Panc1 (cell line): Measurements from ENCODE around the gene MYO7A. TPM values are rescaled to one million over a fixed set of nuclear protein-coding genes. Genes with fewer than 3 reads are reported as not detected.

Experiments used
- ATAC-seq: fragments of 200-7000 bp; cut with Tn5 transposase; 2 replicates; pipeline ENCODE4 v1.9.1; 2020; ENCODE audit warnings: mild to moderate bottlenecking, moderate library complexity
- BruUV-seq: library from RNA; stranded (reverse); fragments of 400-500 nt; replicated peaks from 2 replicates; lab custom pipeline; 2021; lab: Mats Ljungman, UMichigan
- CTCF ChIA-PET: fragments of 300-600 bp; sonication (Branson Sonifier 250); formaldehyde crosslinking; loops from one replicate; lab custom pipeline; 2022; ENCODE audit warnings: antibody characterized with exemption; lab: Charles Lee
- POLR2A ChIA-PET: fragments of 300-600 bp; sonication (Branson Sonifier 250); formaldehyde crosslinking; loops from one replicate; lab custom pipeline; 2022; ENCODE audit warnings: antibody characterized with exemption; lab: Charles Lee
- DNase-seq: peaks from one replicate; pipeline ENCODE4 v3.0.0-alpha.2; 2010; ENCODE audit warnings: low read depth, low spot score
- H3K27ac ChIP-seq: 2 replicates; pipeline ENCODE4 v1.5.1; 2011; ENCODE audit warnings: mild to moderate bottlenecking, low read length, inconsistent platforms
- H3K27me3 ChIP-seq: fragments of 200-500 bp; sonication (Bioruptor generic); 2 replicates; pipeline ENCODE4 v1.6.0; 2014; ENCODE audit warnings: low read length, inconsistent platforms; ENCODE audit not compliant: control insufficient read depth, insufficient read depth
- H3K36me3 ChIP-seq: fragments of 200-500 bp; sonication (Bioruptor generic); 2 replicates; pipeline ENCODE4 v1.5.1; 2014; ENCODE audit warnings: inconsistent platforms, mild to moderate bottlenecking, low read length, moderate library complexity; ENCODE audit not compliant: control insufficient read depth, insufficient read depth
- H3K4me1 ChIP-seq: 2 replicates; pipeline ENCODE4 v1.5.1; 2011; ENCODE audit warnings: inconsistent platforms, mild to moderate bottlenecking, low read length, moderate library complexity; ENCODE audit not compliant: control insufficient read depth, insufficient read depth
- H3K4me3 ChIP-seq, 2 experiments: 2 replicates each; pipeline ENCODE4 v1.5.1; 2011 to 2012; ENCODE audit warnings: low read depth in 2 of 2, low read length in 2 of 2, mild to moderate bottlenecking in 2 of 2, inconsistent platforms in 1 of 2, moderate library complexity in 1 of 2
- H3K9me3 ChIP-seq: fragments of 200-500 bp; sonication (Bioruptor generic); 2 replicates; pipeline ENCODE4 v1.5.1; 2014; ENCODE audit warnings: low read depth, mild to moderate bottlenecking, inconsistent platforms, low read length, moderate library complexity; ENCODE audit not compliant: control insufficient read depth, insufficient read depth
- POLR2AphosphoS5 ChIP-seq: IDR thresholded peaks from 2 replicates; pipeline ENCODE4 v1.6.1; 2012; ENCODE audit warnings: mild to moderate bottlenecking, low read depth, low read length, moderate library complexity
- SIN3A ChIP-seq: IDR thresholded peaks from 2 replicates; pipeline ENCODE4 v1.6.1; 2012; ENCODE audit warnings: low read depth, mild to moderate bottlenecking, low read length, moderate library complexity, borderline replicate concordance; ENCODE audit not compliant: insufficient read depth
- TCF7L2 ChIP-seq: IDR thresholded peaks from 2 replicates; pipeline ENCODE4 v1.6.1; 2011; ENCODE audit warnings: mild to moderate bottlenecking, low read depth, low read length, inconsistent platforms
- in situ Hi-C: cut with HindIII; loops from 2 replicates; pipeline ENCODE4 v1.10.0; 2016; ENCODE audit warnings: low sequenced_read_pairs, low pct_unique_long_range_greater_than_20kb
- intact Hi-C: fragments of 100-400 bp; cut with micrococcal nuclease; formaldehyde crosslinking; loops from one replicate; pipeline ENCODE4 v1.10.0; 2022; ENCODE audit not compliant: unreplicated experiment
- total RNA-seq: library from RNA; stranded (reverse); gene quantifications from one replicate; pipeline ENCODE4 v1.2.1, GENCODE V29; 2021; ENCODE audit not compliant: unreplicated experiment
- TF ChIP-seq, protein P1 (sequence below), 2 experiments: IDR thresholded peaks; 2 replicates each; pipeline ENCODE4 v1.6.1; 2011 to 2012; ENCODE audit warnings: low read depth in 2 of 2, control low read depth in 1 of 2, low read length in 1 of 2, mild to moderate bottlenecking in 1 of 2, moderate library complexity in 1 of 2; ENCODE audit not compliant: insufficient read depth in 1 of 2
- TF ChIP-seq, protein P2 (sequence below): fragments of 450-650 bp; IDR thresholded peaks from 2 replicates; pipeline ENCODE4 v1.5.1; 2017; ENCODE audit warnings: mild to moderate bottlenecking

Gene MYO7A
- total RNA-seq, 1 experiment from 2014 or later = 1.3 TPM

DNA sequence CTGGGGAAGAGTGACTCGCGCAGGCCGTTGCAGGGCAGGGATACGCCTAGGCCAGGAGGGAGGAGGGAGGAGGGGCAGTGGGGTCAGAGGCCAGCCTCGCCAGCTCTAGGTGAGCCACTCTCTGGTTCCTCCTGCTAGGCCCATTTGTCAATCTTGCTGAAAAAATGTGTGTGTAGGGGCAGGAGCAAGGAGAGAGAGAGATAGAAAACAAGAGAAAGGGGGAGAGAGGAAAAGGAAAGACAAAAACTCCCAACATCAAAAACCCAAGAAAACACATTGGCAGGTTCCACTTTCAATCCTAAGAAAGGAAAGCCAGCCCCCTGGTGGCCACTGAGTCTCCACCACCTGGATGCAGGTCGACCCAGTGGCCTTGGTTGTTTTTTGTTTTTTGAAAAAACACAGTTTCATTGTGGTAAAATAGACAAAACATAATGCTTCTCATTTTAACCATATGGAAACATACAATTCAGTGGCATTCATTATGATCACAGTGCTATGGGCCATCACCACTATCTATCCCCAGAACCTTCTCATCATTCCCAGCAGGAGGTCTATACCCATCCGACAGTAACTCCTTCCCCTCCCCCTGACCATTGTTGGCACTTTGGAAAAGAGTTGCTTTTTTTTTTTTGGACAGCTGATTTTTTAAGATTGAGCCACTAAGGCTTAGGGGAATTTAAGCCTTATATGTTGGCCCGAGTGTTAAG is 14.5 kb upstream of the MYO7A start:
- TF ChIP-seq, protein P1, sequence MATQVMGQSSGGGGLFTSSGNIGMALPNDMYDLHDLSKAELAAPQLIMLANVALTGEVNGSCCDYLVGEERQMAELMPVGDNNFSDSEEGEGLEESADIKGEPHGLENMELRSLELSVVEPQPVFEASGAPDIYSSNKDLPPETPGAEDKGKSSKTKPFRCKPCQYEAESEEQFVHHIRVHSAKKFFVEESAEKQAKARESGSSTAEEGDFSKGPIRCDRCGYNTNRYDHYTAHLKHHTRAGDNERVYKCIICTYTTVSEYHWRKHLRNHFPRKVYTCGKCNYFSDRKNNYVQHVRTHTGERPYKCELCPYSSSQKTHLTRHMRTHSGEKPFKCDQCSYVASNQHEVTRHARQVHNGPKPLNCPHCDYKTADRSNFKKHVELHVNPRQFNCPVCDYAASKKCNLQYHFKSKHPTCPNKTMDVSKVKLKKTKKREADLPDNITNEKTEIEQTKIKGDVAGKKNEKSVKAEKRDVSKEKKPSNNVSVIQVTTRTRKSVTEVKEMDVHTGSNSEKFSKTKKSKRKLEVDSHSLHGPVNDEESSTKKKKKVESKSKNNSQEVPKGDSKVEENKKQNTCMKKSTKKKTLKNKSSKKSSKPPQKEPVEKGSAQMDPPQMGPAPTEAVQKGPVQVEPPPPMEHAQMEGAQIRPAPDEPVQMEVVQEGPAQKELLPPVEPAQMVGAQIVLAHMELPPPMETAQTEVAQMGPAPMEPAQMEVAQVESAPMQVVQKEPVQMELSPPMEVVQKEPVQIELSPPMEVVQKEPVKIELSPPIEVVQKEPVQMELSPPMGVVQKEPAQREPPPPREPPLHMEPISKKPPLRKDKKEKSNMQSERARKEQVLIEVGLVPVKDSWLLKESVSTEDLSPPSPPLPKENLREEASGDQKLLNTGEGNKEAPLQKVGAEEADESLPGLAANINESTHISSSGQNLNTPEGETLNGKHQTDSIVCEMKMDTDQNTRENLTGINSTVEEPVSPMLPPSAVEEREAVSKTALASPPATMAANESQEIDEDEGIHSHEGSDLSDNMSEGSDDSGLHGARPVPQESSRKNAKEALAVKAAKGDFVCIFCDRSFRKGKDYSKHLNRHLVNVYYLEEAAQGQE (IDR thresholded peaks at IDR 0.05; ENCODE audit: insufficient read depth in 1 of 2, low read depth in 2 of 2, low read length in 1 of 2) = no peak
- no peak for TF ChIP-seq POLR2AphosphoS5
- no peak for TF ChIP-seq SIN3A
- TF ChIP-seq, protein P2, sequence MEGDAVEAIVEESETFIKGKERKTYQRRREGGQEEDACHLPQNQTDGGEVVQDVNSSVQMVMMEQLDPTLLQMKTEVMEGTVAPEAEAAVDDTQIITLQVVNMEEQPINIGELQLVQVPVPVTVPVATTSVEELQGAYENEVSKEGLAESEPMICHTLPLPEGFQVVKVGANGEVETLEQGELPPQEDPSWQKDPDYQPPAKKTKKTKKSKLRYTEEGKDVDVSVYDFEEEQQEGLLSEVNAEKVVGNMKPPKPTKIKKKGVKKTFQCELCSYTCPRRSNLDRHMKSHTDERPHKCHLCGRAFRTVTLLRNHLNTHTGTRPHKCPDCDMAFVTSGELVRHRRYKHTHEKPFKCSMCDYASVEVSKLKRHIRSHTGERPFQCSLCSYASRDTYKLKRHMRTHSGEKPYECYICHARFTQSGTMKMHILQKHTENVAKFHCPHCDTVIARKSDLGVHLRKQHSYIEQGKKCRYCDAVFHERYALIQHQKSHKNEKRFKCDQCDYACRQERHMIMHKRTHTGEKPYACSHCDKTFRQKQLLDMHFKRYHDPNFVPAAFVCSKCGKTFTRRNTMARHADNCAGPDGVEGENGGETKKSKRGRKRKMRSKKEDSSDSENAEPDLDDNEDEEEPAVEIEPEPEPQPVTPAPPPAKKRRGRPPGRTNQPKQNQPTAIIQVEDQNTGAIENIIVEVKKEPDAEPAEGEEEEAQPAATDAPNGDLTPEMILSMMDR = peak; percentile 86
- TF ChIP-seq TCF7L2 = no peak
- no TSS peak for BruUV-seq
- POLR2A ChIA-PET = no interaction called here
- no peaks in the 10 kb centered on the region for H3K9me3 ChIP-seq
- no peaks in the 10 kb centered on the region for H3K27me3 ChIP-seq
- H3K4me1 ChIP-seq = peaks cover 8% of the 10 kb centered on the region
- H3K4me3 ChIP-seq = no peak overlapping the region
- CTCF ChIA-PET = interaction anchor here (1.5 kb wide), 1 partner anchor 66 kb away, joined by 15 read pairs; no protein-coding TSS in a partner anchor
- intact Hi-C loops (loop anchor here (5.0 kb wide), 1 partner anchor 66 kb away; no protein-coding TSS in a partner anchor), in situ Hi-C loops (no loop called here)
- DNase-seq (no peak), ATAC-seq (peak; percentile 47; the same call in 1 of the 2 replicates)
- H3K36me3 ChIP-seq = no peaks in the 10 kb centered on the region
- no peak overlapping the region for H3K27ac ChIP-seq

DNA sequence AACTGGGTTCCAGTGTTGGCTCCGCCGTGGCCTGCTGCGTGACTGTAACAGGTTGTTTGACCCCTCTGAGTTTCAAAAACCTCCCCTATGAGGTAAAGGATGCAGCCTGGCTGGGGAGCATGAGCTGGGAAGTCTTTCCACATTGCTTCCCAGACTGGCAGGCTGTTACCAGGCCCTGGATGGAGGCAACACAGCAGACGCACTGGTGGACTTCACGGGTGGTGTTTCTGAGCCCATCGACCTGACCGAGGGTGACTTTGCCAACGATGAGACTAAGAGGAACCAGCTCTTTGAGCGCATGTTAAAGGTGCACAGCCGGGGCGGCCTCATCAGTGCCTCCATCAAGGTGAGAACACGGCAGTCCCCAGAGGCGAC is 14.0 kb upstream of the MYO7A start:
- in situ Hi-C loops (no loop called here), intact Hi-C loops (loop anchor here (5.0 kb wide), 1 partner anchor 67 kb away; no protein-coding TSS in a partner anchor)
- TF ChIP-seq POLR2AphosphoS5 (no peak), TCF7L2 (no peak), SIN3A (no peak)
- TF ChIP-seq, protein P2 = no peak
- TF ChIP-seq, protein P1 (IDR thresholded peaks at IDR 0.05; ENCODE audit: insufficient read depth in 1 of 2, low read depth in 2 of 2, low read length in 1 of 2) = no peak
- H3K27ac ChIP-seq = no peak overlapping the region
- no peak for ATAC-seq
- no peak overlapping the region for H3K4me3 ChIP-seq
- no peaks in the 10 kb centered on the region for H3K27me3 ChIP-seq
- ChIA-PET CTCF (interaction anchor here (1.5 kb wide), 1 partner anchor 66 kb away, joined by 15 read pairs; no protein-coding TSS in a partner anchor), POLR2A (no interaction called here)
- peaks cover 7% of the 10 kb centered on the region for H3K4me1 ChIP-seq
- no peaks in the 10 kb centered on the region for H3K36me3 ChIP-seq
- no peak for DNase-seq
- no TSS peak for BruUV-seq
- H3K9me3 ChIP-seq = no peaks in the 10 kb centered on the region
